CD14-positive monocyte (primary cell): ENCODE results near the gene NRF1. TPM values are rescaled to one million over a fixed set of nuclear protein-coding genes. Genes with fewer than 3 reads are reported as not detected.
A peak's percentile ranks its signal among the peaks of the same experiment; 100 is the strongest.

Experiments
- DNase-seq, 3 donors: peaks; one replicate each; pipeline ENCODE4 v3.0.0-alpha.2; 2011 to 2022
- H2AFZ ChIP-seq: 2 replicates; pipeline ENCODE4 v1.6.0; 2012; ENCODE audit warnings: mild to moderate bottlenecking, low read depth, low read length, inconsistent platforms; ENCODE audit not compliant: insufficient read depth, poor library complexity, severe bottlenecking
- H3K27ac ChIP-seq, 2 donors: 1 replicate in 1 of 2; 2 replicates in 1 of 2; pipeline ENCODE4 v1.5.1; 2012 to 2013; ENCODE audit warnings: low read length in 2 of 2, control low read depth in 1 of 2, inconsistent platforms in 1 of 2, low read depth in 1 of 2, mild to moderate bottlenecking in 1 of 2
- H3K27me3 ChIP-seq, 2 donors: one replicate each; pipeline versions ENCODE4 v1.6.0 to v1.6.1; 2011 to 2013; ENCODE audit warnings: low read length in 2 of 2; ENCODE audit not compliant: control insufficient read depth in 2 of 2, insufficient read depth in 2 of 2
- H3K36me3 ChIP-seq, 2 donors: replicated peaks in 1 of 2; 1 replicate in 1 of 2; 2 replicates in 1 of 2; pipeline versions ENCODE4 v1.5.1 to v1.6.1; 2012 to 2013; ENCODE audit warnings: low read length in 2 of 2, control low read depth in 1 of 2, inconsistent platforms in 1 of 2, mild to moderate bottlenecking in 1 of 2; ENCODE audit not compliant: insufficient read depth in 2 of 2, control insufficient read depth in 1 of 2
- H3K4me1 ChIP-seq, 2 donors: 1 replicate in 1 of 2; 2 replicates in 1 of 2; pipeline versions ENCODE4 v1.5.1 to v1.6.1; 2012 to 2013; ENCODE audit warnings: low read length in 2 of 2, control low read depth in 1 of 2, inconsistent platforms in 1 of 2, mild to moderate bottlenecking in 1 of 2, moderate library complexity in 1 of 2; ENCODE audit not compliant: insufficient read depth in 2 of 2, control insufficient read depth in 1 of 2
- H3K4me2 ChIP-seq: replicated peaks from 2 replicates; pipeline ENCODE3; 2012; ENCODE audit warnings: low read length, moderate library complexity, mild to moderate bottlenecking; ENCODE audit not compliant: poor library complexity, severe bottlenecking; ENCODE audit errors: extremely low read depth
- H3K4me3 ChIP-seq, 3 experiments: fragments of 200-600 bp in 1 of 3; sonication (generic) in 1 of 3; replicated peaks in 1 of 3; 1 replicate in 2 of 3; 2 replicates in 1 of 3; pipeline ENCODE4 v1.5.1; 2011 to 2013; ENCODE audit warnings: low read length in 3 of 3, mild to moderate bottlenecking in 3 of 3, control low read depth in 2 of 3, low read depth in 2 of 3, inconsistent platforms in 1 of 3, moderate library complexity in 1 of 3
- H3K79me2 ChIP-seq: 2 replicates; pipeline ENCODE4 v1.6.0; 2012; ENCODE audit warnings: mild to moderate bottlenecking, control low read depth, inconsistent platforms, low read length, moderate library complexity; ENCODE audit not compliant: insufficient read depth
- H3K9ac ChIP-seq: 2 replicates; pipeline ENCODE4 v1.6.0; 2017; ENCODE audit warnings: low read length, mild to moderate bottlenecking; ENCODE audit not compliant: insufficient read depth, poor library complexity, severe bottlenecking
- H3K9me3 ChIP-seq, 2 donors: replicated peaks in 1 of 2; 1 replicate in 1 of 2; 2 replicates in 1 of 2; pipeline versions ENCODE4 v1.5.1 to v1.6.1; 2012 to 2013; ENCODE audit warnings: low read length in 2 of 2, control low read depth in 1 of 2; ENCODE audit not compliant: control insufficient read depth in 1 of 2, insufficient read depth in 1 of 2
- H4K20me1 ChIP-seq: 2 replicates; pipeline ENCODE4 v1.6.0; 2012; ENCODE audit warnings: mild to moderate bottlenecking, low read length, control low read depth, moderate library complexity; ENCODE audit not compliant: insufficient read depth
- H3K27ac Mint-ChIP-seq, 7 donors: one replicate each; pipeline ENCODE4 v1.8.0; 2020; ENCODE audit warnings: mild to moderate bottlenecking in 7 of 7, mixed read lengths in 7 of 7, moderate library complexity in 6 of 7, inconsistent platforms in 2 of 7
- H3K27me3 Mint-ChIP-seq, 3 donors: one replicate each; pipeline ENCODE4 v1.8.0; 2021 to 2022; ENCODE audit warnings: low read depth in 3 of 3, mild to moderate bottlenecking in 3 of 3, mixed read lengths in 3 of 3, moderate library complexity in 3 of 3, inconsistent platforms in 1 of 3
- H3K36me3 Mint-ChIP-seq, 2 donors: one replicate each; pipeline ENCODE4 v1.8.0; 2020; ENCODE audit warnings: mixed read lengths in 2 of 2, inconsistent platforms in 1 of 2, mild to moderate bottlenecking in 1 of 2
- H3K4me1 Mint-ChIP-seq: one replicate; pipeline ENCODE4 v1.8.0; 2020; ENCODE audit warnings: mild to moderate bottlenecking, mixed read lengths
- H3K4me3 Mint-ChIP-seq, 2 donors: one replicate each; pipeline ENCODE4 v1.8.0; 2020; ENCODE audit warnings: mild to moderate bottlenecking in 2 of 2, mixed read lengths in 2 of 2, moderate library complexity in 1 of 2
- H3K9me3 Mint-ChIP-seq, 7 donors: one replicate each; pipeline ENCODE4 v1.8.0; 2020 to 2022; ENCODE audit warnings: mixed read lengths in 7 of 7, mild to moderate bottlenecking in 6 of 7, moderate library complexity in 6 of 7, inconsistent platforms in 2 of 7
- WGBS: methylation state at CpG from one replicate; pipeline ENCODE4 v1.1.5; 2013; ENCODE audit warnings: missing lambda C conversion rate; ENCODE audit not compliant: insufficient coverage; 5-methylcytosine and 5-hydroxymethylcytosine counted together
- intact Hi-C, 2 donors: fragments of 100-400 bp; cut with micrococcal nuclease; formaldehyde crosslinking; loops; one replicate each; pipeline versions ENCODE4 v1.15.0 to v1.15.1; 2023
- polyA plus RNA-seq, 3 donors: library from polyadenylated mRNA; depleted of rRNA in 1 of 3; unstranded in 2 of 3; stranded (reverse) in 1 of 3; fragments of 300-500 nt in 2 of 3; fragments of >200 nt in 1 of 3; fragmentation: Illumina TruSeq in 2 of 3; gene quantifications; 1 replicate in 2 of 3; 2 replicates in 1 of 3; pipeline ENCODE4 v1.2.3, GENCODE V29; 2012 to 2021
- TF ChIP-seq, protein P1 (sequence below): fragments of 200-600 bp; IDR thresholded peaks from one replicate; pipeline ENCODE4 v1.8.0; 2022; ENCODE audit warnings: antibody characterized with exemption, mild to moderate bottlenecking

The NRF1 gene
- polyA plus RNA-seq, 3 donors: 5.1 to 14.0 (median 7.7) TPM

DNA sequence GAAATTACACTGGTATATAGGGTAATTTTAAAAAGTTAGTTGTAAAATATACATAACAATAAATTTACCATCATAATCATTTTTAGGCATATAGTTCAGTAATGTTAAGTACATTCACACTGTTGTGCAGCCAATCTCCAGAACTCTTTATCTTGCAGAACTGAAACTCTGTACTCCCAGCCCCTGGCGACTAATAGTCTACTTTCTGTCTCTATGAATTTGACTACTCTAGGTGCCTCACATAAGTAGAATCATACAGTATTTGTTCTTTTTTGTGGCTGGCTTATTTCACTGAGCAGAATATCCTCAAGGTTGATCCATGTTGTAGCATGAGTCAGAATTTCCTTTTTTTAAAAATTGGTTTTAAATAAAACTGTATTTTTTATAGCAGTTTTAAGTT, 41.4 kb downstream of the NRF1 start:
- Mint-ChIP-seq H3K27me3 (no peaks in the 10 kb centered on the region), H3K9me3 (peaks cover 0 to 6% (median 0%) of the 10 kb centered on the region in 7 donors), H3K4me1 (peaks cover 14% of the 10 kb centered on the region), H3K36me3 (peaks cover 22 to 48% of the 10 kb centered on the region in 2 donors), H3K4me3 (no peak overlapping the region), H3K27ac (no peak overlapping the region)
- Histone ChIP-seq H3K79me2 (peaks cover 41% of the 10 kb centered on the region), H4K20me1 (peaks cover 23% of the 10 kb centered on the region), H3K9me3 (no peaks in the 10 kb centered on the region), H3K36me3 (peaks cover 12 to 25% of the 10 kb centered on the region in 2 donors), H2AFZ (no peak overlapping the region), H3K4me2 (no peak overlapping the region), H3K27ac (no peak overlapping the region), H3K4me3 (no peak overlapping the region), H3K4me1 (peaks cover 0 to 7% of the 10 kb centered on the region in 2 donors), H3K9ac (no peak overlapping the region), H3K27me3 (no peaks in the 10 kb centered on the region)
- DNase-seq: no peak
- intact Hi-C loops: loop anchor here in 1 of 2 donors (10.0 kb wide), 1 partner anchor 172 kb away; no protein-coding TSS in a partner anchor
- TF ChIP-seq, protein P1, sequence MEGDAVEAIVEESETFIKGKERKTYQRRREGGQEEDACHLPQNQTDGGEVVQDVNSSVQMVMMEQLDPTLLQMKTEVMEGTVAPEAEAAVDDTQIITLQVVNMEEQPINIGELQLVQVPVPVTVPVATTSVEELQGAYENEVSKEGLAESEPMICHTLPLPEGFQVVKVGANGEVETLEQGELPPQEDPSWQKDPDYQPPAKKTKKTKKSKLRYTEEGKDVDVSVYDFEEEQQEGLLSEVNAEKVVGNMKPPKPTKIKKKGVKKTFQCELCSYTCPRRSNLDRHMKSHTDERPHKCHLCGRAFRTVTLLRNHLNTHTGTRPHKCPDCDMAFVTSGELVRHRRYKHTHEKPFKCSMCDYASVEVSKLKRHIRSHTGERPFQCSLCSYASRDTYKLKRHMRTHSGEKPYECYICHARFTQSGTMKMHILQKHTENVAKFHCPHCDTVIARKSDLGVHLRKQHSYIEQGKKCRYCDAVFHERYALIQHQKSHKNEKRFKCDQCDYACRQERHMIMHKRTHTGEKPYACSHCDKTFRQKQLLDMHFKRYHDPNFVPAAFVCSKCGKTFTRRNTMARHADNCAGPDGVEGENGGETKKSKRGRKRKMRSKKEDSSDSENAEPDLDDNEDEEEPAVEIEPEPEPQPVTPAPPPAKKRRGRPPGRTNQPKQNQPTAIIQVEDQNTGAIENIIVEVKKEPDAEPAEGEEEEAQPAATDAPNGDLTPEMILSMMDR: no peak
- WGBS: no CpG with 5 or more reads among the region's 1 CpG

DNA sequence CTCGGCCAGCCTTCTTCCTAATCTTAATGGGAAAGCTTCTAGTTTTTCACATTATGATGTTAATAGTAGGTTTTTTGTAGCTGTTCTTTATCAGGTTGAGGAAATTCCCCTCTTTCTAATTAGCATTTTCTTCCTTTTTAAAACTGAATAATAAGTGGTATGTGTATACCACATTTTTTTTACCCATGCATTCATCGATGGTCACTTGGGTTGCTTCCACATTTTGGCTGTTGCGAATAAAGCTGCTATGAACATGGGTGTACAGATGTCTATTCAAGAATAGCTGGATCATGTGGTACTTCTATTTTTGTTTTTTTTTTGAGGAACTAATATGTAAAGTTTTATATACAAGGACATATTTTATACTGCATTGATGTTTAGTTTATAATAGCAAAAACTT, 44.3 kb downstream of the NRF1 start:
- DNase-seq: peak in 2 of 3 donors; percentile 4 to 41
- peaks cover 12 to 20% (median 15%) of the 10 kb centered on the region in 7 donors for H3K9me3 Mint-ChIP-seq
- peaks cover 0 to 2% (median 0%) of the 10 kb centered on the region in 3 donors for H3K27me3 Mint-ChIP-seq
- TF ChIP-seq, protein P1: no peak
- H3K27ac ChIP-seq: no peak overlapping the region
- peaks cover 41 to 61% of the 10 kb centered on the region in 2 donors for H3K36me3 Mint-ChIP-seq
- H3K4me2 ChIP-seq: no peak overlapping the region
- H3K27ac Mint-ChIP-seq: peak overlapping the region in 3 of 7 donors; percentile 24 to 62 (median 25)
- peaks cover 17% of the 10 kb centered on the region for H3K79me2 ChIP-seq
- no peak overlapping the region for H2AFZ ChIP-seq
- H3K36me3 ChIP-seq: peaks cover 35 to 53% of the 10 kb centered on the region in 2 donors
- H3K4me1 Mint-ChIP-seq: peaks cover 14% of the 10 kb centered on the region
- peaks cover 10 to 14% of the 10 kb centered on the region in 2 donors for H3K9me3 ChIP-seq
- H3K4me3 ChIP-seq: no peak overlapping the region
- H3K4me1 ChIP-seq: peaks cover 0 to 7% of the 10 kb centered on the region in 2 donors
- peaks cover 11% of the 10 kb centered on the region for H4K20me1 ChIP-seq
- intact Hi-C loops: loop anchor here in 1 of 2 donors (10.0 kb wide), 1 partner anchor 169 kb away; no protein-coding TSS in a partner anchor
- no peaks in the 10 kb centered on the region for H3K27me3 ChIP-seq
- H3K4me3 Mint-ChIP-seq: no peak overlapping the region
- H3K9ac ChIP-seq: no peak overlapping the region
- WGBS: no CpG with 5 or more reads among the region's 3 CpGs
